Tibial nerve (tissue), 4 donors: ENCODE data around the gene ERFE.

ENCODE experiments used
- EP300 ChIP-seq, 2 donors: sonication (generic); formaldehyde crosslinking; IDR thresholded peaks; one replicate each; pipeline ENCODE4 v1.6.1; 2017; ENCODE audit warnings: antibody characterized with exemption in 2 of 2, mild to moderate bottlenecking in 1 of 2
- POLR2A ChIP-seq, 2 donors: fragments of 450-650 bp; IDR thresholded peaks; one replicate each; pipeline ENCODE4 v1.6.1; 2017; ENCODE audit warnings: antibody characterized with exemption in 2 of 2, mild to moderate bottlenecking in 2 of 2, moderate library complexity in 2 of 2
- TF ChIP-seq, protein P1 (sequence below), 5 experiments: fragments of 200-600 bp in 3 of 5; fragments of 450-650 bp in 2 of 5; sonication (generic) in 3 of 5; IDR thresholded peaks; one replicate each; pipeline ENCODE4 v1.5.1; 2016 to 2019; ENCODE audit warnings: antibody characterized with exemption in 5 of 5, mild to moderate bottlenecking in 3 of 5, moderate library complexity in 2 of 5

- TF ChIP-seq, protein P1, sequence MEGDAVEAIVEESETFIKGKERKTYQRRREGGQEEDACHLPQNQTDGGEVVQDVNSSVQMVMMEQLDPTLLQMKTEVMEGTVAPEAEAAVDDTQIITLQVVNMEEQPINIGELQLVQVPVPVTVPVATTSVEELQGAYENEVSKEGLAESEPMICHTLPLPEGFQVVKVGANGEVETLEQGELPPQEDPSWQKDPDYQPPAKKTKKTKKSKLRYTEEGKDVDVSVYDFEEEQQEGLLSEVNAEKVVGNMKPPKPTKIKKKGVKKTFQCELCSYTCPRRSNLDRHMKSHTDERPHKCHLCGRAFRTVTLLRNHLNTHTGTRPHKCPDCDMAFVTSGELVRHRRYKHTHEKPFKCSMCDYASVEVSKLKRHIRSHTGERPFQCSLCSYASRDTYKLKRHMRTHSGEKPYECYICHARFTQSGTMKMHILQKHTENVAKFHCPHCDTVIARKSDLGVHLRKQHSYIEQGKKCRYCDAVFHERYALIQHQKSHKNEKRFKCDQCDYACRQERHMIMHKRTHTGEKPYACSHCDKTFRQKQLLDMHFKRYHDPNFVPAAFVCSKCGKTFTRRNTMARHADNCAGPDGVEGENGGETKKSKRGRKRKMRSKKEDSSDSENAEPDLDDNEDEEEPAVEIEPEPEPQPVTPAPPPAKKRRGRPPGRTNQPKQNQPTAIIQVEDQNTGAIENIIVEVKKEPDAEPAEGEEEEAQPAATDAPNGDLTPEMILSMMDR (IDR thresholded peaks at IDR 0.05): no peak
- no peak for TF ChIP-seq EP300 (IDR thresholded peaks at IDR 0.05)
- no peak for TF ChIP-seq POLR2A (IDR thresholded peaks at IDR 0.05)
Measured at GRCh38 chr2:238159661-238160205, 963 bp downstream of the ERFE start.
